GM12878 (cell line): ENCODE measurements around the gene OR52E1. TPM values are rescaled to one million over a fixed set of nuclear protein-coding genes. Genes with fewer than 3 reads are reported as not detected.

Experiments
- ATAC-seq: fragments of 200-7000 bp; cut with Tn5 transposase; 3 replicates; pipeline ENCODE4 v1.9.1; 2020; ENCODE audit warnings: mild to moderate bottlenecking, moderate library complexity
- BruUV-seq: library from RNA; stranded (reverse); fragments of 400-500 nt; replicated peaks from 2 replicates; lab custom pipeline; 2021; lab: Mats Ljungman, UMichigan
- CTCF ChIA-PET: fragments of 300-600 bp; sonication (Branson Sonifier 250); formaldehyde crosslinking; extraction: SDS; loops from one replicate; lab custom pipeline; 2021; ENCODE audit warnings: inconsistent platforms; lab: Yijun Ruan, JAX
- POLR2A ChIA-PET: fragments of 350-600 bp; formaldehyde crosslinking; extraction: SDS; loops from one replicate; lab custom pipeline; 2021; ENCODE audit warnings: inconsistent platforms; lab: Charles Lee
- RAD21 ChIA-PET: fragments of 300-600 bp; sonication (Branson Sonifier 250); formaldehyde crosslinking; loops from one replicate; lab custom pipeline; 2023; ENCODE audit warnings: antibody characterized with exemption; ENCODE audit not compliant: unreplicated experiment; lab: Charles Lee
- SMC1A ChIA-PET: fragments of 300-600 bp; sonication (Branson Sonifier 250); formaldehyde crosslinking; loops from one replicate; lab custom pipeline; 2023; ENCODE audit not compliant: unreplicated experiment, uncharacterized antibody; lab: Charles Lee
- DNase-seq: peaks from one replicate; pipeline ENCODE4 v3.0.0-alpha.2; 2011; ENCODE audit warnings: low read depth, low spot score
- FAIRE-seq: peaks from 3 replicates; lab custom pipeline; 2011; peaks lifted over from hg19 to GRCh38; lab: Jason Lieb, UNC
- H2AFZ ChIP-seq: 2 replicates; pipeline ENCODE4 v1.6.0; 2011; ENCODE audit warnings: low read depth, low read length, control low read depth; ENCODE audit not compliant: control insufficient read depth
- H3K27ac ChIP-seq: 2 replicates; pipeline ENCODE4 v1.5.1; 2011; ENCODE audit warnings: control low read depth; ENCODE audit not compliant: control insufficient read depth, insufficient read depth
- H3K27me3 ChIP-seq, 2 experiments: replicated peaks in 1 of 2; 2 replicates each; pipeline versions ENCODE4 v1.6.0 to v1.6.1; 2011; ENCODE audit warnings: low read length in 1 of 2; ENCODE audit not compliant: control insufficient read depth in 2 of 2, insufficient read depth in 2 of 2
- H3K36me3 ChIP-seq, 2 experiments: 2 replicates each; pipeline ENCODE4 v1.5.1; 2011; ENCODE audit warnings: low read length in 1 of 2; ENCODE audit not compliant: control insufficient read depth in 2 of 2, insufficient read depth in 2 of 2
- H3K4me1 ChIP-seq: 2 replicates; pipeline ENCODE4 v1.6.1; 2011; ENCODE audit warnings: mild to moderate bottlenecking, low read length, moderate library complexity, mixed read lengths; ENCODE audit not compliant: control insufficient read depth, insufficient read depth
- H3K4me2 ChIP-seq: 2 replicates; pipeline ENCODE4 v1.6.0; 2011; ENCODE audit warnings: control low read depth; ENCODE audit not compliant: control insufficient read depth, insufficient read depth
- H3K4me3 ChIP-seq: fragments of 200-600 bp; sonication (generic); 2 replicates; pipeline ENCODE4 v1.5.1; 2016
- H3K79me2 ChIP-seq: 2 replicates; pipeline ENCODE4 v1.6.0; 2011; ENCODE audit warnings: low read length; ENCODE audit not compliant: control insufficient read depth, insufficient read depth
- H3K9ac ChIP-seq: 2 replicates; pipeline ENCODE4 v1.8.0; 2011; ENCODE audit warnings: low read length, control low read depth, mixed read lengths; ENCODE audit not compliant: control insufficient read depth, insufficient read depth
- H3K9me3 ChIP-seq: replicated peaks from 3 replicates; pipeline ENCODE4 v1.5.1; 2011; ENCODE audit warnings: mild to moderate bottlenecking, low read length; ENCODE audit not compliant: control insufficient read depth, insufficient read depth
- H4K20me1 ChIP-seq: 2 replicates; pipeline ENCODE4 v1.6.0; 2011; ENCODE audit not compliant: control insufficient read depth, insufficient read depth
- ATF3 ChIP-seq: IDR thresholded peaks from 2 replicates; pipeline ENCODE4 v1.6.1; 2011; ENCODE audit warnings: low read depth, mild to moderate bottlenecking, low read length, moderate library complexity, borderline replicate concordance; ENCODE audit errors: extremely low read depth
- CBX3 ChIP-seq: fragments of 200-600 bp; sonication (generic); IDR thresholded peaks from 2 replicates; pipeline ENCODE4 v1.6.1; 2016; ENCODE audit warnings: low read depth, borderline replicate concordance
- CHD4 ChIP-seq: fragments of 200-600 bp; sonication (generic); IDR thresholded peaks from 2 replicates; pipeline ENCODE4 v1.6.1; 2016; ENCODE audit warnings: mild to moderate bottlenecking
- CREM ChIP-seq: IDR thresholded peaks from 2 replicates; pipeline ENCODE4 v1.6.1; 2014; ENCODE audit warnings: antibody characterized with exemption, low read depth
- IKZF2 ChIP-seq, 2 experiments: fragments of 450-650 bp; IDR thresholded peaks; 2 replicates each; pipeline ENCODE4 v1.6.1; 2017; ENCODE audit warnings: mild to moderate bottlenecking in 2 of 2, moderate library complexity in 2 of 2
- MEF2A ChIP-seq: IDR thresholded peaks from 2 replicates; pipeline ENCODE4 v1.6.1; 2011; ENCODE audit warnings: low read depth, mild to moderate bottlenecking, low read length, moderate library complexity; ENCODE audit not compliant: insufficient read depth
- MTA3 ChIP-seq: IDR thresholded peaks from 2 replicates; pipeline ENCODE4 v1.6.1; 2012; ENCODE audit warnings: low read length, inconsistent platforms, borderline replicate concordance
- NFIC ChIP-seq: IDR thresholded peaks from 2 replicates; pipeline ENCODE4 v1.6.1; 2012; ENCODE audit warnings: low read depth, mild to moderate bottlenecking, inconsistent platforms, low read length, moderate library complexity
- RAD21 ChIP-seq: IDR thresholded peaks from 2 replicates; pipeline ENCODE4 v1.6.1; 2011; ENCODE audit warnings: mild to moderate bottlenecking, low read depth, low read length, moderate library complexity; ENCODE audit not compliant: insufficient read depth
- RFX5 ChIP-seq: IDR thresholded peaks from 2 replicates; pipeline ENCODE4 v1.6.1; 2011; ENCODE audit warnings: low read depth, low read length, improper control_type of control experiment
- ZNF687 ChIP-seq: fragments of 450-650 bp; IDR thresholded peaks from 2 replicates; pipeline ENCODE4 v1.6.1; 2017; ENCODE audit warnings: mild to moderate bottlenecking, moderate library complexity
- WGBS: methylation state at CpG from one replicate; pipeline ENCODE4 v1.1.6; 2016; ENCODE audit warnings: low lambda C conversion rate; ENCODE audit not compliant: insufficient replicate concordance, insufficient coverage; ENCODE audit errors: missing lambda C conversion rate; 5-methylcytosine and 5-hydroxymethylcytosine counted together
- in situ Hi-C: fragments of 300-500 bp; cut with MboI; formaldehyde crosslinking; loops from 9 replicates; pipeline ENCODE4 v1.14.3; 2018; ENCODE audit warnings: mixed read lengths
- intact Hi-C: fragments of 100-400 bp; cut with micrococcal nuclease; formaldehyde crosslinking; loops from one replicate; pipeline ENCODE4 v1.14.2; 2022; ENCODE audit not compliant: unreplicated experiment
- polyA plus RNA-seq, 11 experiments: library from polyadenylated mRNA; depleted of rRNA in 4 of 11; unstranded in 6 of 11; stranded (reverse) in 5 of 11; fragments of >200 nt; fragmentation: Nextera tagmentation in 4 of 11; fragmentation: Illumina TruSeq in 1 of 11; extraction: Ambion mirVana in 4 of 11; extraction: Trizol in 1 of 11; gene quantifications; 1 replicate in 1 of 11; 2 replicates in 10 of 11; pipeline versions ENCODE4 v1.2.1 to v1.2.3, GENCODE V29; 2011 to 2016; ENCODE audit warnings: inconsistent platforms in 2 of 11, missing spikeins in 2 of 11, low read depth in 1 of 11
- total RNA-seq, 4 experiments: library from RNA; depleted of rRNA in 3 of 4; stranded (reverse); fragments of >200 nt in 3 of 4; fragmentation: Illumina TruSeq in 1 of 4; extraction: Trizol in 1 of 4; gene quantifications; 2 replicates each; pipeline versions ENCODE4 v1.2.1 to v1.2.3, GENCODE V29; 2013 to 2021
- TF ChIP-seq, protein P1 (sequence below): IDR thresholded peaks from 2 replicates; pipeline ENCODE4 v1.6.1; 2012; ENCODE audit warnings: low read depth, low read length, improper control_type of control experiment
- TF ChIP-seq, protein P2 (sequence below): fragments of 450-650 bp; IDR thresholded peaks from 2 replicates; pipeline ENCODE4 v1.6.1; 2018; ENCODE audit warnings: mild to moderate bottlenecking, low read depth, moderate library complexity; ENCODE audit not compliant: partially characterized antibody

OR52E1 gene
- total and polyA plus RNA-seq, 10 of the 15 experiments (the other 5 are each of a cell fraction or from before 2014, with no cell fraction given): not detected

DNA sequence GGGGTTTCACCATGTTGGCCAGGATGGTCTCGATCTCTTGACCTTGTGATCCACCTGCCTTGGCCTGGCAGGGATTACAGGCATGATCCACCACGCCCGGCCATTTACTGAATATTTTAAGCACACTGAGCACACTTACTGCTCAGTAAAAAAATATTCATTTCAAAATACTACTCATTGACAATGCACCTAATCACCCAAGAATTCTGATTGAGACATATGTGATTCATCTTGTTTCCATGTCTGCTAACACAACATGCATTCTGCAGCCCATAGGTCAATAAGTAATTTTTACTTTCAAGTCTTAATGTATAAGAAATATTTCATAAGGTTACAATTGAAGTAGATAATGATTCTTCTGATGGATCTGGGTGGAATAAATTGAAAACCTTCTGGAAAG, 27.3 kb upstream of the OR52E1 start (continued):
- TF ChIP-seq, protein P1, sequence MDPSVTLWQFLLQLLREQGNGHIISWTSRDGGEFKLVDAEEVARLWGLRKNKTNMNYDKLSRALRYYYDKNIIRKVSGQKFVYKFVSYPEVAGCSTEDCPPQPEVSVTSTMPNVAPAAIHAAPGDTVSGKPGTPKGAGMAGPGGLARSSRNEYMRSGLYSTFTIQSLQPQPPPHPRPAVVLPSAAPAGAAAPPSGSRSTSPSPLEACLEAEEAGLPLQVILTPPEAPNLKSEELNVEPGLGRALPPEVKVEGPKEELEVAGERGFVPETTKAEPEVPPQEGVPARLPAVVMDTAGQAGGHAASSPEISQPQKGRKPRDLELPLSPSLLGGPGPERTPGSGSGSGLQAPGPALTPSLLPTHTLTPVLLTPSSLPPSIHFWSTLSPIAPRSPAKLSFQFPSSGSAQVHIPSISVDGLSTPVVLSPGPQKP: no peak
- TF ChIP-seq ATF3 (no peak), CHD4 (no peak), CBX3 (no peak)
- TF ChIP-seq, all 136 proteins: peak for 0

DNA sequence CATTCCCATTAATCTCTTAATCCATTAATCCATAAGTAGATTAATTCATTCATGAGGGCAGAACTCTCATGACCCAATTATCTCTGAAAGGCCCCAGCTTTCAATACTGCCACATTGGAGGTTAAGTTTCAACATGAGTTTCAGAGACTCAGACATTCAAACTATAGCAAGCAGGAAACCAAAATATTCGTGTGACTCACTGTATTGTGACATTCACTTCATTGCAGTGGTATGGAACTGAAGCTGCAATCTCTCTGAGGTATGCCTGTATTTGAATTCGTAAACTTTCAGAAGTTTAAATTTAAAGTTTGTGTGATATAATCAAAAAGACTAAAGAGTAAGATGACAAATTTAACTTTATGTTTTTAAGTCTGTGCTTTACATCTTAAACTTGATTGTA, 26.0 kb upstream of the OR52E1 start:
- no peak for FAIRE-seq
- Histone ChIP-seq H2AFZ (no peak overlapping the region), H4K20me1 (no peaks in the 10 kb centered on the region), H3K27ac (no peak overlapping the region), H3K9me3 (no peaks in the 10 kb centered on the region), H3K4me2 (no peak overlapping the region), H3K4me1 (no peaks in the 10 kb centered on the region), H3K4me3 (no peak overlapping the region), H3K27me3 (no peaks in the 10 kb centered on the region), H3K36me3 (no peaks in the 10 kb centered on the region), H3K79me2 (no peaks in the 10 kb centered on the region), H3K9ac (no peak overlapping the region)
- ChIA-PET POLR2A (no interaction called here), SMC1A (no interaction called here), CTCF (no interaction called here), RAD21 (no interaction called here)
- intact Hi-C loops (loop anchor here (1.0 kb wide), 1 partner anchor 9 kb away; no protein-coding TSS in a partner anchor), in situ Hi-C loops (no loop called here)
- no TSS peak for BruUV-seq
- ATAC-seq: no peak
- DNase-seq: no peak
- 3% methylated on average over 2 of the region's 2 CpGs for WGBS
- TF ChIP-seq IKZF2 (IDR thresholded peaks at IDR 0.05) (no peak), ZNF687 (no peak), MTA3 (no peak), RAD21 (no peak), RFX5 (no peak), NFIC (no peak), MEF2A (no peak), ATF3 (no peak), CREM (no peak)
- TF ChIP-seq, protein P2, sequence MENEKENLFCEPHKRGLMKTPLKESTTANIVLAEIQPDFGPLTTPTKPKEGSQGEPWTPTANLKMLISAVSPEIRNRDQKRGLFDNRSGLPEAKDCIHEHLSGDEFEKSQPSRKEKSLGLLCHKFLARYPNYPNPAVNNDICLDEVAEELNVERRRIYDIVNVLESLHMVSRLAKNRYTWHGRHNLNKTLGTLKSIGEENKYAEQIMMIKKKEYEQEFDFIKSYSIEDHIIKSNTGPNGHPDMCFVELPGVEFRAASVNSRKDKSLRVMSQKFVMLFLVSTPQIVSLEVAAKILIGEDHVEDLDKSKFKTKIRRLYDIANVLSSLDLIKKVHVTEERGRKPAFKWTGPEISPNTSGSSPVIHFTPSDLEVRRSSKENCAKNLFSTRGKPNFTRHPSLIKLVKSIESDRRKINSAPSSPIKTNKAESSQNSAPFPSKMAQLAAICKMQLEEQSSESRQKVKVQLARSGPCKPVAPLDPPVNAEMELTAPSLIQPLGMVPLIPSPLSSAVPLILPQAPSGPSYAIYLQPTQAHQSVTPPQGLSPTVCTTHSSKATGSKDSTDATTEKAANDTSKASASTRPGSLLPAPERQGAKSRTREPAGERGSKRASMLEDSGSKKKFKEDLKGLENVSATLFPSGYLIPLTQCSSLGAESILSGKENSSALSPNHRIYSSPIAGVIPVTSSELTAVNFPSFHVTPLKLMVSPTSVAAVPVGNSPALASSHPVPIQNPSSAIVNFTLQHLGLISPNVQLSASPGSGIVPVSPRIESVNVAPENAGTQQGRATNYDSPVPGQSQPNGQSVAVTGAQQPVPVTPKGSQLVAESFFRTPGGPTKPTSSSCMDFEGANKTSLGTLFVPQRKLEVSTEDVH: no peak
